NCI-H1105 (cell line): Measurements from ENCODE around the gene SLC35D2.
A peak's percentile ranks its signal among the peaks of the same experiment; 100 is the strongest.
"Not testable (repeated sequence)": the region's sequence is repeated elsewhere in the genome, so short reads cannot be mapped to it uniquely, and the experiment has no call there.

ENCODE experiments used
- DNase-seq: peaks from one replicate; lab custom pipeline; 2025; lab: John Stamatoyannopoulos, UW

The SLC35D2 gene

DNA sequence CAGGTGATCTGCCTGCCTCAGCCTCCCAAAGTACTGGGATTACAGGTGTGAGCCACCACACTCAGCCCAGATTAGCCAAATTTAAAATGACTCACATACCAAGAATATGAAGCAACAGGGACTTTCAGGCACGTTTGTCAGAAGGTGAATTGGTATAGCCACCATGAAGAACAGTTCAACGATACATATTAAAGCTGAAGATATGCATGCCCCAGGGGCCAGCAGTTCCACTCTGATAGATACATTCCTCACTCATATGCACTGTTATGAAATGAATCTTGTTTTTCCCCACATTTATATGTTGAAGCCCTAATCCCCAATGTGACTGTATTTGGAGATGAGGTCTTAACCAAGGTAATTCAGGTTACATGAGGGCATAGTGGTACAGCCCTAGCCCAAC, 22.5 kb downstream of the SLC35D2 start:
- no peak for DNase-seq

DNA sequence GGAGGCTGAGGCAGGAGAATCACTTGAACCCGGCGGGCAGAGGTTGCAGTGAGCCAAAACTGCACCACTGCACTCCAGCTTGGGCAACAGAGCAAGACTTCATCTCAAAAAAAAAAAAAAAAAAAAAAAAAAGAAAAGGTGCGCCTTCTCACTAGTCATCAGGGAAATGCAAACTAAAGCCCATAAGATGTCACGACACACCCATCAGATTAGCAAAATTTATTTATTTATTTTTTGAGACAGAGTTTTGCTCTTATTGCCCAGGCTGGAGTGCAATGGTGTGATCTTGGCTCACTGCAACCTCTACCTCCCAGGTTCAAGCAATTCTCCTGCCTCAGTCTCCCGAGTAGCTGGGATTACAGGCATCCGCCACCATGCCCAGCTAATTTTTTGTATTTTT, 23.0 kb downstream of the SLC35D2 start:
- DNase-seq: not testable (repeated sequence)

DNA sequence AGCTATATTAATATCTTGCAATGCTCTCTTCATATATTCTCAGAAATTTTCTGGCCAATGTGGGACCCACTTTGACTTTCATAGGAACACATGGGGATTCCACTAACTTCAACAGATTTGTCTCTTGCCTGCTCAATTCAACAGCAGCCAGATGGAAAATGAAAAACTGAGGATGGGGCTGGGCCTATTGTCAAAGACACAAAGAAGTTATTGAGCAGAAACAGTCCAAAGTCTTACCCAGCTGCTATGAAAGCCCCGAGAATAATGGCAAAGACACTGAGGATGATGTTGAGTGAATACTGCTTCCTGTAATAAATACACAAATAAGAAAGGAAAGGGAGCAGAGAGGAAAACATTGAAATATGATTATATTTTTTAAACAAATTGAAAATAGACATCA, 32.6 kb downstream of the SLC35D2 start:
- DNase-seq: no peak

- no peak for DNase-seq
Measured at GRCh38 chr9:96348261-96348660, 35.2 kb downstream of the SLC35D2 start.

- no peak for DNase-seq
Measured at GRCh38 chr9:96345551-96345950, 38.0 kb downstream of the SLC35D2 start.

DNA sequence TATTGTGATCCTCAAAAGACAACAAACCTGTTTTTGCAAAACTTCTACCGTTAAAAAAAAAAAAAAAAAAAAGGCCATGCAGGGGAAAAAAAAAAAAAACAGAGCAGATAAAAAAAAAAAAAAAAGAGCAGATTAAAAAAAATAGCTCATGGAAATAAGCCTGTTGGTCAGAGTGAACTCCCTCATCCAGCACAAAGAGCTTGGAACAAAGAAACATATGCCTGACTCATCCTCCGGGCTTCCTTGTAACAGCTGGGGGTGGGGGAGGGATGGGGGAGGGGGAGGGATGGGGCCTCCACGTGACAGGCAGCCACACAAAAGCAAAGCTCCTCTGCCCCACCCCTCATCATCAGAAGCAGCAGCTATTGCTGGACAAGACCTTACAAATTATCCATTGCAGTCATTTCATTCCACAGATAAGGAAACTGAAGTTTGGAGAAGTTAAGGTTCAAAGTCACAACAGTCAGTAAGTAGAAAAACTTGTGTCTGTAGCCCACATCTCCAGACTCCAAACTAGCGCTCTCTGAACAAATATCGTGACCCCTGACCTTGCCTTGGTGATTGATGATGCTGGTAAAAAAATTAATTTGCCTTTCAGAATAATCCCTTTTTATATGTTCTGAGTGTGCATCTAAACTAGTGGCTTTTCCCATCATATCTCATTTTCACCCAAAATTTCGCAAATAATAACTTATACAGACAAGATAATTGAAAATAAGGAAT, 38.9 kb downstream of the SLC35D2 start:
- DNase-seq: peak; percentile 25

DNA sequence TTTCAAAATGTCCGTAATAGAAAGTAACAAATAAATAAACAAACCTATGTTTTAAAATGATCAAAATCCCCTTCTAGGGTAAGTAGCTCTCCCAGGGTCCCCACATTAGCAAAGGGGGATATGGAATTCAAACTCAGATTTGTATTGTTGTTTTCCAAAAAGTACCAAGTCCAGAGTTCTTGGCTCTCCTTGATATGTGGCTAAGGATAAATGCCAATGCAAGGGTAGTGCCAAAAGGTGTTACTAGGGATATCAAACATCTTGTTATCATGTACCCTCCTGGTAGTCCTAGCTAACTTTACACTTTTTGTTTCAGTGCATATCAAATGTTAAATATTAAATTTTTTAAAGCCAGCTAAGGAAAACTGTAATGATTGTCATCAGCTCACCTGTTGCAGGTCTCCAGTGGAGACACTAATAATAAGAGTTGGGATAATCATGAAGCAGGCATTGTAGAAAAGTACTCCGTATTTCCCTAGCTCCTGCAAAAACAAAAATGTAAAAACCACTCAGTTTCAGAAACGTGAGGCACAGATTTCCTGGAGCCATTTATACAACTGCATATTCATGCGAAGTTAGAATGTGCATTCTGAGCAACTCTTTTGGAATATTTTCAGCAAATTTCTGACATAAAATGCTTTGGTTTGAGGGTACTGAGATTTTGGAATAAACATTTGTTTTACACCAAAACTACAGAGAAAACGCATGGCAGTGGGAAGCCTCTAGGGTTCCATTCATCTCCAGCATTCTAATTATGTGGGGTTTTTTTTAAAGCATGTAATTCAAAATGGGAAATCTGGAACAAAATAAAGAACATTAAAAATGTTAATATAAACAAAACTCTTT, 39.8 kb downstream of the SLC35D2 start:
- DNase-seq: no peak

DNA sequence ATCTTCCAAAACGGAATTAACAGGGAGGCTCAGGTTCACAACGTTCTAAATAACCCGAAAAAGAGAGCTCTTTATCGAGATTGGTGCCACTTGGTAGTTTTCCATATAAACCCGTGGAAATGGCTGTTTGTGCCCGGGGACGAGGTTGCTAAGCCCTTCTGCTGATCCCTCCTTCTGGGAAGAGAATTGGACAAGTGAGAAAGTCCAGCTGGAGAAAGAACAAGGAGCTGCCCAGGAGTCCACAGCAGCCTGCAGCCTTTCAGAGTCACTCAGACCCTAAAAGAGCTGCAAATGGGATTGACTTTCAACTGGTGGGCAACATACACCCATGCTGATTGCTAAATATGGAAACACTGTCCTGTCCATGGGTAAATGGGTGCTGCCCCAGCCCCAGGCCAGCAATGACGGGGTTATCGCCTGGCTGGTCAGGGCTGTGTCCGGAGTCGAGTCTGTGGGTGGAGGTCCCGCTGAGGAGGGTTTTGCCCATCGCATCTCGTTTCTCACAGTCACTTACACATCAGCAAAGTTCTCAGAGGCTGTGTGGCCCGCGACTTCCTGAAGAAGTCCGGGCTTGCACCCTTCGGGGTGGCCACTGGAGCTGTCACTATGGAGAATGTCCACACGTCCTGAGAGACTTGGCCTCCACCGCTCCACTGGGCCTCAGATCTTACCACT, 40.8 kb downstream of the SLC35D2 start:
- DNase-seq: no peak

- DNase-seq: no peak
Measured at GRCh38 chr9:96340707-96341106, 42.8 kb downstream of the SLC35D2 start.

- DNase-seq: no peak
Measured at GRCh38 chr9:96338299-96338698, 45.2 kb downstream of the SLC35D2 start.

DNA sequence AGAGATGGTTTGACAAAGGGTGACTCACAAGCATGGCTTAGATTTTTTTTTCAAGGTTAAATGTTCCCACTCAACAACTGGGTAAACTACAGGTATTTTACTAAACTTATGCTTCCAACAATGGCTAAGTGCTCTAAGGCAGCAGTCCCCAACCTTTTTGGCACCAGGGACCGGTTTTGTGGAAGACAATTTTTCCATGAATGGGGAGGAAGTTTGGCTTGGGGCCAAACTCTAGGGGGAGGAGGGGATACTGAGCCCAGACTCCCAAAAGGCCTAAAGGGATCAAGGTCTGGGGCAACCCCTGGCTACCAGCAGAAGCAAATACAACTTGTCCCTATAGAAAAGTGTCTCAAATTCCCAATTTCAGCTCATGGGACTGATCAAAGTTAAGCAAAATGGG, 49.6 kb downstream of the SLC35D2 start:
- DNase-seq: no peak

DNA sequence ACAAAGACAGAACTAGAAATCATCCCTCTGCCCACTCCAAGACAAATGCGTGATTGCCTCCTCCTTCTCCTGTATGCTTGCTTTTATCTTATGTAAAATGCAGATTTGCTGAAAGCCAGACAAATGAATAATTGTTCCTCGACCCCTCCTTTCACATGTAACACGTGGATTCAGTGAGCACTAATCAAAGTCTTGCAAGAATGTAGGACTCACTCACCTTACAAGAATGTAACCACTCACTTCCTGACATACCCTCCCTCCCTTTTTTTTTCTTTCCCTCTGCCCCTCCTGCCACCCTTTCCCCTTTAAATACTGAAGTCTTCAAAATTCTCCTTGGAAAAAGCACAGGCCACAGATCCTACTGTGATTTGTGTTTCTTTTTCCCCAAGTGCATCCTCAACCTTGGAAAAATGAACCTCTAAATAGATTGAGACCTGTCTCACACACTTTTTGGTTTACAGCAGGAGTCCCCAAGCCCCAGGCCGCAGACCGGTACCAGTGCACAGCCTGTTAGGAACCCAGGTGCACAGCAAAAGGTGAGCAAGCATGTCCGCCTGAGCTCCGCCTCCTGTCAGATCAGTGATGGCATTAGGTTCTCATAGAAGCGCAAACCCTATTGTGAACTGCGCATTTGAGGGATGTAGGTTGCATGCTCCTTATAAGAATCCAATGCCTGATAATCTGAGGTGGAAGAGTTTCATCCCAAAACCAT, 52.1 kb downstream of the SLC35D2 start:
- no peak for DNase-seq

DNA sequence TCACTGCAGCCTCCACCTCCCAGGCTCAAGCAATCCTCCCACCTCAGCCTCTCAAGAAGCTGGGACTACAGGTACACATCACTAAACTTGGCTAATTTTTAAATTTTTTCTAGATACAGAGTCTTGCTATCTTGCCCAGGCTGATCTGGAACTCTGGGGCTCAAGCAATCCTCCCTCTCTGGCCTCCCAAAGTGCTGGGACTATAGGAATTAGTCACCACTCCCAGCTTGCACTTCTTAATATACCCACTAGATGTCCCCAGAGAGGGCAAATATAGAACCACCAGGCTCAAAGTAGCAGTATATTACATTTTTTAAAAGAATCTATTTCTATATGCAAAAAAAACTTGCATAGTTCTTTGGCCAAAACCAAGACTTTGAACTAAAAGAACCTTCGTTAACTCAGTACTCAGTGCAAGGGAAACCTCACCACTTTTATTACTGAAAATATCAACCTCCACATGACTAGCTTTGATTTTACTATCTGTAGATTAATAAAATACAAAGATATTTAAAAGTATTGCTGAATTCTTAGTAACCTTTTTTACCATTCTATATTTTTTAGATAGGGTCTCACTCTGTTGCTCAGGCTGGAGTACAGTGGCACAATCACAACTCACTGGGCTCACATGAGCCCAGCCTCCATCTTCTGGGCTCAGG, 55.7 kb downstream of the SLC35D2 start:
- DNase-seq: peak; percentile 15

DNA sequence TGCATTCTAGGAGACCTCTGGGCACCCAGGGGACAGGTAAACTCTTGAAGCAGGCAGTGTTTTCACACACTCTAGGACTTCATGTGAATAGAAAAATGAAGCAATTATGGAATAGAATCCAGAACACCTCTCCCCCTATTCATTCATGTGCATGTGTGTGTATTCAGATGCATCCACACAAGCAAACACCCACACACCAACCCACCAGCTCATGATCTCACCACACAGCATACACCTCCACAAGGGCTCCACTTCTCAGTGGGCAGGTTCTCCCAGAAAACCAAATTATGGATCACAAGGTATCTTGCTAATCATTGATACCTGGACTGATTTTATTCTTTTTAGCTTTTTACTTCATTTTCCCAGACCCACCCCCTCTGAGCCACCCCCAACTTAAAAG, 60.3 kb downstream of the SLC35D2 start:
- DNase-seq: no peak

DNA sequence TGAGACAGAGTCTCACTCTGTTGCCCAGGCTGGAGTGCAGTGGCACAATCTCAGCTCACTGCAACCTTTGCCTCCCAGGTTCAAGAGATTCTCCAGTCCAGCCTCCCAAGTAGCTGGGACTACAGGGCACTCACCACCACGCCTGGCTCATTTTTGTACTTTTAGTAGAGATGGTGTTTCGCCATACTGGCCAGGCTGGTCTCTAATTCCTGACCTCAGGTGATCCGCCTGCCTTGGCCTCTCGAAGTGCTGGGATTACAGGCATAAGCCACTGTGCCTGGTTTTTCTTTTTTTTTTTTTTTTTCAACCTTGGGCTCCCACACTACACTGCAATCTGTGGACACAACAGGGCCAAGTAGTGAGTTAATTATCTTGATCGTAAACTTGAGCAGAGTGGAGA, 60.8 kb downstream of the SLC35D2 start:
- DNase-seq: not testable (repeated sequence)

DNA sequence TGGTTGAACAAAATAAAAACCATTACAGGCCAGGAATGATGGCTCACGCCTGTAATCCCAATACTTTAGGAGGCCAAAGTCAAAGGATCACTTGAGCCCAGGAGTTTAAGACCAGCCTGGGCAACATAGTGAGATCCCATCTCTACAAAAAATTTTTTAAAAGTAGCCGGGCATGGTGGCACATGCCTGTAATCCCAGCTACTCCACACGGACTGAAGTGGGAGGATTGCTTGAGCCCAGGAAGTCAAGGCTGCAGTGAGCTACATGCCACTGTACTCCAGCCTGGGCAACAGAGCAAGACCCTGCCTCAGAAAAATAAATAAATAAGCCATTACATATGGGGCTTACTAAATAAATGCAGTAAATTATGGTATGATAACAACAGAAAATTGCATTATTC, 61.3 kb downstream of the SLC35D2 start:
- DNase-seq: not testable (repeated sequence)

DNA sequence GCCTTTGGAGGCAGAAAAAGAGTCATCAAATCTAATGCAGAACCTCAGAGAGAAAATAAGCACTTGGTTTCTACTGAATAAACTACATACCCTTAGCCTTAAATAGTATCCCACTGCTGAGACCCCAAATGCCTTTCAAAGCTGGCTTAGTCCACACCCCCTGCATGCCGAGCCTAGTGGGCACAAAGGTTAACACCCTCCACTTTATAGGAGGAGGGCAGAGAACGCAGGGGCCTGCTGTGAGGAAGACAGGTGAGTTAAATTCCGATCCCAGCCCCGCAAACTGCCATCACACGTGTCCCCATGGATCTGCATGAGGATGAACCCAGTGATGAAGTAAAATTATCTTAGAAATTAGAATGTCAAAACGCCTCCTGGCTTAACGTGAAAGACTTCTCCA, 62.0 kb downstream of the SLC35D2 start:
- no peak for DNase-seq

GRCh38 chr9:96320749-96321280, 62.7 kb downstream of the SLC35D2 start:
- DNase-seq: no peak

- no peak for DNase-seq
Measured at GRCh38 chr9:96318921-96319565, 64.5 kb downstream of the SLC35D2 start.

- peak; percentile 43 for DNase-seq
Measured at GRCh38 chr9:96317335-96317980, 66.1 kb downstream of the SLC35D2 start.
